Stimulated activated CD4-positive, alpha-beta T cell treated with anti-CD3 and anti-CD28 coated beads, TNF-alpha, amount 100 ng/mL, for 1 hour (primary cell): Measurements from ENCODE around the gene FIGN.

Source experiments
- DNase-seq, 3 donors: peaks; one replicate each; pipeline ENCODE4 v3.0.0-alpha.2; 2020; ENCODE audit warnings: low read depth in 3 of 3, low spot score in 1 of 3

FIGN gene

GRCh38 chr2:163571423-163572102, 164.2 kb downstream of the FIGN start:
- no peak for DNase-seq

- no peak for DNase-seq
Observed at GRCh38 chr2:163570391-163570790, 165.4 kb downstream of the FIGN start.

- DNase-seq, result no peak
Observed at GRCh38 chr2:163565192-163565591, 170.6 kb downstream of the FIGN start.

GRCh38 chr2:163564236-163564635, 171.6 kb downstream of the FIGN start:
- DNase-seq, result no peak

GRCh38 chr2:163563336-163563735, 172.5 kb downstream of the FIGN start:
- DNase-seq, result no peak

GRCh38 chr2:163558251-163559021, 177.4 kb downstream of the FIGN start:
- no peak for DNase-seq

GRCh38 chr2:163556511-163556910, 179.3 kb downstream of the FIGN start:
- no peak for DNase-seq

- no peak for DNase-seq
Observed at GRCh38 chr2:163554864-163555263, 180.9 kb downstream of the FIGN start.

GRCh38 chr2:163553601-163554000, 182.2 kb downstream of the FIGN start:
- DNase-seq, result no peak

GRCh38 chr2:163552758-163553157, 183.1 kb downstream of the FIGN start:
- DNase-seq, result no peak

- DNase-seq, result no peak
Observed at GRCh38 chr2:163551616-163552373, 184.0 kb downstream of the FIGN start.

GRCh38 chr2:163548970-163549369, 186.8 kb downstream of the FIGN start:
- no peak for DNase-seq
